ENCODE data around the gene MRPL14. TPM values are rescaled to one million over a fixed set of nuclear protein-coding genes. Genes with fewer than 3 reads are reported as not detected.

Gene MRPL14
- total and polyA plus RNA-seq, 2 of the 4 experiments (the other 2 are of a cell fraction): 43.7 to 87.9 TPM

DNA sequence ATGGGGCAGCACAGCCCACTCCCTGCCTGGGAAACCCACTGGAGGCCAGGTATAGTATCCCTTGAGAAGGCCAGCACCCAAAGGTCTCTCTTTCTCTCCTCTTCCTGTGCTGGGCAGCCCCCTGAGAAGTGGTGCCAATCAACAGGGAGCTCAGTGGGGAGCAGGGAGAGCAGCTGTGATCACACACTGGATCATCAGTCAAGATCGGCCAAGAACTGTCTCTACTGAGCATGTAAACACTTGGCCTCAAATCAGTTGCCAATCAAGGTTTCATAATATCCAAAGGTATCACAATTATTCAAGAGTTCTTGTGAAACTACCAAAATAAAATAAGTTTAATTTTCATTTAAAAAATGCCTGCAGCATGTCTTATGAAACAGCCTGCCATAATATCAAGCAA lies 18.8 kb downstream of the MRPL14 start:
- intact Hi-C loops (cut with micrococcal nuclease) (no loop called here), dilution Hi-C loops (cut with HindIII; ENCODE audit: low sequenced_read_pairs, unreplicated experiment) (no loop called here), in situ Hi-C loops (cut with MboI; ENCODE audit: low sequenced_read_pairs) (loop anchor here (5.0 kb wide), 1 partner anchor 129 kb away; no protein-coding TSS in a partner anchor)
- no peak overlapping the region for H2AK5ac ChIP-seq (ENCODE audit: low read depth, low read length)
- ChIA-PET CTCF (no interaction called here), POLR2A (ENCODE audit: unreplicated experiment) (no interaction called here)
- H2BK20ac ChIP-seq (ENCODE audit: low read depth, low read length): no peak overlapping the region
- DNase-seq (no peak), ATAC-seq (ENCODE audit: low read depth) (no peak)
- peaks cover 36 to 70% of the 10 kb centered on the region in 2 experiments for H3K79me1 ChIP-seq (ENCODE audit: low read depth in 1 of 2, low read length in 2 of 2)
- H3K9me3 ChIP-seq (ENCODE audit: control insufficient read depth, insufficient read depth, low read length): no peaks in the 10 kb centered on the region
- H3K4me2 ChIP-seq (ENCODE audit: low read depth, low read length): no peak overlapping the region
- TF ChIP-seq, protein P1, sequence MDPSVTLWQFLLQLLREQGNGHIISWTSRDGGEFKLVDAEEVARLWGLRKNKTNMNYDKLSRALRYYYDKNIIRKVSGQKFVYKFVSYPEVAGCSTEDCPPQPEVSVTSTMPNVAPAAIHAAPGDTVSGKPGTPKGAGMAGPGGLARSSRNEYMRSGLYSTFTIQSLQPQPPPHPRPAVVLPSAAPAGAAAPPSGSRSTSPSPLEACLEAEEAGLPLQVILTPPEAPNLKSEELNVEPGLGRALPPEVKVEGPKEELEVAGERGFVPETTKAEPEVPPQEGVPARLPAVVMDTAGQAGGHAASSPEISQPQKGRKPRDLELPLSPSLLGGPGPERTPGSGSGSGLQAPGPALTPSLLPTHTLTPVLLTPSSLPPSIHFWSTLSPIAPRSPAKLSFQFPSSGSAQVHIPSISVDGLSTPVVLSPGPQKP (IDR thresholded peaks at IDR 0.05; ENCODE audit: borderline replicate concordance, low read depth, low read length): no peak
- TF ChIP-seq RFX5 (IDR thresholded peaks at IDR 0.05; ENCODE audit: low read depth, low read length) (no peak), NFE2L2 (IDR thresholded peaks at IDR 0.05; ENCODE audit: low read depth, low read length) (no peak), FOS (IDR thresholded peaks at IDR 0.05; ENCODE audit: low read depth, low read length) (no peak), MAFK (IDR thresholded peaks at IDR 0.05; ENCODE audit: low read depth, low read length) (no peak), POLR2A (IDR thresholded peaks at IDR 0.05; ENCODE audit: low read depth, low read length) (no peak), BHLHE40 (IDR thresholded peaks at IDR 0.05; ENCODE audit: low read depth, low read length) (no peak), MXI1 (IDR thresholded peaks at IDR 0.05; ENCODE audit: borderline replicate concordance, low read depth, low read length) (no peak), RCOR1 (IDR thresholded peaks at IDR 0.05; ENCODE audit: insufficient replicate concordance, low read length) (no peak), SMC3 (IDR thresholded peaks at IDR 0.05; ENCODE audit: low read depth, low read length) (no peak), MAZ (IDR thresholded peaks at IDR 0.05; ENCODE audit: borderline replicate concordance, low read depth, low read length) (no peak)
- TF ChIP-seq, protein P2, sequence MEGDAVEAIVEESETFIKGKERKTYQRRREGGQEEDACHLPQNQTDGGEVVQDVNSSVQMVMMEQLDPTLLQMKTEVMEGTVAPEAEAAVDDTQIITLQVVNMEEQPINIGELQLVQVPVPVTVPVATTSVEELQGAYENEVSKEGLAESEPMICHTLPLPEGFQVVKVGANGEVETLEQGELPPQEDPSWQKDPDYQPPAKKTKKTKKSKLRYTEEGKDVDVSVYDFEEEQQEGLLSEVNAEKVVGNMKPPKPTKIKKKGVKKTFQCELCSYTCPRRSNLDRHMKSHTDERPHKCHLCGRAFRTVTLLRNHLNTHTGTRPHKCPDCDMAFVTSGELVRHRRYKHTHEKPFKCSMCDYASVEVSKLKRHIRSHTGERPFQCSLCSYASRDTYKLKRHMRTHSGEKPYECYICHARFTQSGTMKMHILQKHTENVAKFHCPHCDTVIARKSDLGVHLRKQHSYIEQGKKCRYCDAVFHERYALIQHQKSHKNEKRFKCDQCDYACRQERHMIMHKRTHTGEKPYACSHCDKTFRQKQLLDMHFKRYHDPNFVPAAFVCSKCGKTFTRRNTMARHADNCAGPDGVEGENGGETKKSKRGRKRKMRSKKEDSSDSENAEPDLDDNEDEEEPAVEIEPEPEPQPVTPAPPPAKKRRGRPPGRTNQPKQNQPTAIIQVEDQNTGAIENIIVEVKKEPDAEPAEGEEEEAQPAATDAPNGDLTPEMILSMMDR (conservative IDR thresholded peaks at IDR 0.05; ENCODE audit: low read depth, low read length): no peak
- TF ChIP-seq, protein P3, sequence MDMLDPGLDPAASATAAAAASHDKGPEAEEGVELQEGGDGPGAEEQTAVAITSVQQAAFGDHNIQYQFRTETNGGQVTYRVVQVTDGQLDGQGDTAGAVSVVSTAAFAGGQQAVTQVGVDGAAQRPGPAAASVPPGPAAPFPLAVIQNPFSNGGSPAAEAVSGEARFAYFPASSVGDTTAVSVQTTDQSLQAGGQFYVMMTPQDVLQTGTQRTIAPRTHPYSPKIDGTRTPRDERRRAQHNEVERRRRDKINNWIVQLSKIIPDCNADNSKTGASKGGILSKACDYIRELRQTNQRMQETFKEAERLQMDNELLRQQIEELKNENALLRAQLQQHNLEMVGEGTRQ (IDR thresholded peaks at IDR 0.05; ENCODE audit: low read depth, low read length): no peak
- H3K9ac ChIP-seq (ENCODE audit: low read depth, low read length): no peak overlapping the region
- peaks cover 43% of the 10 kb centered on the region for H4K20me1 ChIP-seq (ENCODE audit: insufficient read depth, low read length)
- H3K36me3 ChIP-seq (ENCODE audit: control insufficient read depth, insufficient read depth, low read length): peaks cover 53% of the 10 kb centered on the region
- 57% methylated on average over 1 of the region's 1 CpG; no CpG with 5 or more reads in 1 of the 2 experiments for WGBS, 2 experiments (ENCODE audit: extremely low coverage in 2 of 2, insufficient read length in 1 of 2)
- H3K56ac ChIP-seq (ENCODE audit: extremely low read depth, insufficient read depth, low read length): no peak overlapping the region
- no peak overlapping the region for H3K14ac ChIP-seq (replicated peaks; ENCODE audit: low read depth, low read length)
- H4K91ac ChIP-seq (ENCODE audit: insufficient read depth, low read depth, low read length): no peak overlapping the region
- no peak overlapping the region for H4K8ac ChIP-seq (ENCODE audit: low read depth in 2 of 2, low read length in 2 of 2)
- H3K27ac ChIP-seq (ENCODE audit: insufficient read depth, low read length): no peak overlapping the region
- H3K27me3 ChIP-seq (ENCODE audit: control insufficient read depth, insufficient read depth, low read length): no peaks in the 10 kb centered on the region
- peaks cover 27% of the 10 kb centered on the region; the same call in 1 of the 2 replicates for H3K9me1 ChIP-seq (ENCODE audit: insufficient read depth, low read length)
- BruUV-seq (replicated peaks): no TSS peak
- H3K4me1 ChIP-seq (ENCODE audit: control insufficient read depth, insufficient read depth, low read length): peaks cover 14% of the 10 kb centered on the region
- H2BK15ac ChIP-seq (ENCODE audit: low read depth, low read length): no peak overlapping the region
- H2BK5ac ChIP-seq (ENCODE audit: low read depth, low read length, poor library complexity, severe bottlenecking): no peak overlapping the region
- H3K23ac ChIP-seq (ENCODE audit: low read depth, low read length): no peak overlapping the region
- no peak overlapping the region for H3K4ac ChIP-seq (ENCODE audit: low read depth, low read length)
- H2AK9ac ChIP-seq (replicated peaks; ENCODE audit: low read depth, low read length, poor library complexity): no peak overlapping the region
- no peak overlapping the region for H2AFZ ChIP-seq (replicated peaks; ENCODE audit: low read length, poor library complexity)
- no peak overlapping the region for H3K4me3 ChIP-seq (ENCODE audit: insufficient read depth, low read depth, low read length)
- no peak overlapping the region for H2BK120ac ChIP-seq (ENCODE audit: low read depth, low read length)
- no peak overlapping the region for H3K18ac ChIP-seq (ENCODE audit: low read depth, low read length)
- no peak overlapping the region for H4K5ac ChIP-seq (ENCODE audit: low read depth, low read length)

Data from IMR-90 (cell line).